ENCODE data around the gene CDH2. TPM values are rescaled to one million over a fixed set of nuclear protein-coding genes. Genes with fewer than 3 reads are reported as not detected.
"Not testable (repeated sequence)": the region's sequence is repeated elsewhere in the genome, so short reads cannot be mapped to it uniquely, and the experiment has no call there.

The CDH2 gene
- total RNA-seq, 2 experiments from 2014 or later = 0.10 to 0.37 TPM

- H3K27me3 Mint-ChIP-seq = no peaks in the 10 kb centered on the region
- no peak for DNase-seq
- no peaks in the 10 kb centered on the region for H3K9me3 Mint-ChIP-seq
- no peaks in the 10 kb centered on the region for H3K4me1 Mint-ChIP-seq
- H3K36me3 Mint-ChIP-seq = no peaks in the 10 kb centered on the region
- H3K4me3 Mint-ChIP-seq = no peak overlapping the region
- H3K27ac Mint-ChIP-seq = no peak overlapping the region
Measured at GRCh38 chr18:27952741-27953140, 224.2 kb downstream of the CDH2 start.

GRCh38 chr18:27950648-27951228 is 226.2 kb downstream of the CDH2 start:
- H3K4me3 Mint-ChIP-seq = no peak overlapping the region
- H3K27me3 Mint-ChIP-seq = no peaks in the 10 kb centered on the region
- H3K9me3 Mint-ChIP-seq = no peaks in the 10 kb centered on the region
- no peak for DNase-seq
- no peaks in the 10 kb centered on the region for H3K36me3 Mint-ChIP-seq
- no peaks in the 10 kb centered on the region for H3K4me1 Mint-ChIP-seq
- H3K27ac Mint-ChIP-seq = no peak overlapping the region

- Mint-ChIP-seq H3K27ac (no peak overlapping the region), H3K4me3 (no peak overlapping the region), H3K4me1 (no peaks in the 10 kb centered on the region), H3K36me3 (no peaks in the 10 kb centered on the region), H3K27me3 (no peaks in the 10 kb centered on the region), H3K9me3 (no peaks in the 10 kb centered on the region)
- no peak for DNase-seq
Measured at GRCh38 chr18:27948986-27949385, 227.9 kb downstream of the CDH2 start.

- no peaks in the 10 kb centered on the region for H3K4me1 Mint-ChIP-seq
- H3K27me3 Mint-ChIP-seq = no peaks in the 10 kb centered on the region
- H3K4me3 Mint-ChIP-seq = no peak overlapping the region
- no peak overlapping the region for H3K27ac Mint-ChIP-seq
- peaks cover 2% of the 10 kb centered on the region for H3K9me3 Mint-ChIP-seq
- no peaks in the 10 kb centered on the region for H3K36me3 Mint-ChIP-seq
- no peak for DNase-seq
Measured at GRCh38 chr18:27942706-27943105, 234.2 kb downstream of the CDH2 start.

GRCh38 chr18:27931535-27931934 is 245.4 kb downstream of the CDH2 start:
- Mint-ChIP-seq H3K36me3 (no peaks in the 10 kb centered on the region), H3K27me3 (no peaks in the 10 kb centered on the region), H3K9me3 (peaks cover 1% of the 10 kb centered on the region), H3K4me3 (no peak overlapping the region), H3K27ac (no peak overlapping the region), H3K4me1 (no peaks in the 10 kb centered on the region)
- no peak for DNase-seq

- Mint-ChIP-seq H3K4me1 (no peaks in the 10 kb centered on the region), H3K9me3 (peaks cover 4% of the 10 kb centered on the region)
Measured at GRCh38 chr18:27922780-27923179, 254.2 kb downstream of the CDH2 start.

GRCh38 chr18:27921904-27922751 is 254.8 kb downstream of the CDH2 start:
- no peaks in the 10 kb centered on the region for H3K4me1 Mint-ChIP-seq
- no peaks in the 10 kb centered on the region for H3K36me3 Mint-ChIP-seq
- no peak overlapping the region for H3K27ac Mint-ChIP-seq
- H3K9me3 Mint-ChIP-seq = peaks cover 7% of the 10 kb centered on the region
- no peak overlapping the region for H3K4me3 Mint-ChIP-seq
- no peak for DNase-seq
- no peaks in the 10 kb centered on the region for H3K27me3 Mint-ChIP-seq

More at GRCh38 chr18:27922780-27923179, 254.2 kb downstream of the CDH2 start:
- no peaks in the 10 kb centered on the region for H3K27me3 Mint-ChIP-seq
- H3K4me3 Mint-ChIP-seq = no peak overlapping the region
- no peak for DNase-seq
- H3K27ac Mint-ChIP-seq = no peak overlapping the region
- no peaks in the 10 kb centered on the region for H3K36me3 Mint-ChIP-seq

- H3K9me3 Mint-ChIP-seq = peaks cover 7% of the 10 kb centered on the region
- no peaks in the 10 kb centered on the region for H3K4me1 Mint-ChIP-seq
- no peaks in the 10 kb centered on the region for H3K27me3 Mint-ChIP-seq
- H3K36me3 Mint-ChIP-seq = no peaks in the 10 kb centered on the region
- no peak overlapping the region for H3K27ac Mint-ChIP-seq
- no peak for DNase-seq
- no peak overlapping the region for H3K4me3 Mint-ChIP-seq
Measured at GRCh38 chr18:27921392-27921791, 255.5 kb downstream of the CDH2 start.

GRCh38 chr18:27920836-27921235 is 256.1 kb downstream of the CDH2 start:
- peaks cover 7% of the 10 kb centered on the region for H3K9me3 Mint-ChIP-seq

GRCh38 chr18:27906189-27906588 is 270.7 kb downstream of the CDH2 start:
- DNase-seq, H3K27me3 Mint-ChIP-seq, H3K36me3 Mint-ChIP-seq, H3K27ac Mint-ChIP-seq, H3K4me1 Mint-ChIP-seq, H3K4me3 Mint-ChIP-seq: not testable (repeated sequence)
- peaks cover 14% of the 10 kb centered on the region for H3K9me3 Mint-ChIP-seq

More at GRCh38 chr18:27920836-27921235, 256.1 kb downstream of the CDH2 start:
- H3K27me3 Mint-ChIP-seq = no peaks in the 10 kb centered on the region
- no peak overlapping the region for H3K4me3 Mint-ChIP-seq
- H3K36me3 Mint-ChIP-seq = no peaks in the 10 kb centered on the region
- no peak overlapping the region for H3K27ac Mint-ChIP-seq
- no peak for DNase-seq
- no peaks in the 10 kb centered on the region for H3K4me1 Mint-ChIP-seq

- Mint-ChIP-seq H3K4me3 (no peak overlapping the region), H3K4me1 (no peaks in the 10 kb centered on the region), H3K27ac (no peak overlapping the region), H3K9me3 (peaks cover 11% of the 10 kb centered on the region), H3K27me3 (no peaks in the 10 kb centered on the region), H3K36me3 (no peaks in the 10 kb centered on the region)
- DNase-seq = no peak
Measured at GRCh38 chr18:27903906-27904305, 273.0 kb downstream of the CDH2 start.

GRCh38 chr18:27901424-27902226 is 275.3 kb downstream of the CDH2 start:
- Mint-ChIP-seq H3K9me3 (peaks cover 4% of the 10 kb centered on the region), H3K27me3 (no peaks in the 10 kb centered on the region), H3K36me3 (no peaks in the 10 kb centered on the region), H3K4me1 (no peaks in the 10 kb centered on the region), H3K27ac (no peak overlapping the region), H3K4me3 (no peak overlapping the region)
- DNase-seq = no peak
